ENCODE results near the gene CSE1L.
"Not testable (repeated sequence)": the region's sequence is repeated elsewhere in the genome, so short reads cannot be mapped to it uniquely, and the experiment has no call there.

The CSE1L gene

DNA sequence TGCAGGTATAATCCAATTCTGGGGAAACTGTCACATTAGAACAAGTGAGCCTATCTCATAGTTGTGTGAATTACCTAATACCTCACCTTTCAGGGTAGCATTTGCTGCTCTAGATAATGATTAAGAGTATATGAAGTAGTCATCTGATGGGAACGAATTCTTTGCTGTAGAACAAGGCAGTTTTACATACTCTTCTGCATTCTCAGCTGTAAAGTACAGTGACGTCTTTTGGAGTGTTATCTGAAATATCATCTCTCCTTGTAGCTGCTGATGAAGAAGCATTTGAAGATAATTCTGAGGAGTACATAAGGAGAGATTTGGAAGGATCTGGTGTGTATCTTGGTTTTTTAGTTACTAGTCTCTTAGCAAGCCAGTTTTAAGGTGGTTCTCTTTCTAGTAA lies 28.4 kb downstream of the CSE1L start:
- DNase-seq: no peak

DNA sequence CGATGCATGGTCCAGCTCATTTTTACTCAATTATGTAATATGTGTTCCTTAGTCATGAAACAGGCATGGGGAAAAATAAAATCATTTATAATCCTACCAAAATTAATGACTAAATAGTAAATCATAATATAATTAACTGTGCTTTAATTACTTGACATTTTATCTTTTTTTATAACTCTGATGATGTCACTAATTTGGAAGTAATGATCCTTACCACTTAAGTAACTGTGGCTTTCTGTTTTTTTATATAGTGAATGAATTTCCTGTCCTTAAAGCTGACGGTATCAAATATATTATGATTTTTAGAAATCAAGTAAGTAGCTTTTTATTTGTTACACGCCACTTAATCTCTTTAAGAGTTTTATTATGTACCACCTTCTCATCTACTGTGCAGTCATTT lies 32.2 kb downstream of the CSE1L start:
- DNase-seq: no peak

DNA sequence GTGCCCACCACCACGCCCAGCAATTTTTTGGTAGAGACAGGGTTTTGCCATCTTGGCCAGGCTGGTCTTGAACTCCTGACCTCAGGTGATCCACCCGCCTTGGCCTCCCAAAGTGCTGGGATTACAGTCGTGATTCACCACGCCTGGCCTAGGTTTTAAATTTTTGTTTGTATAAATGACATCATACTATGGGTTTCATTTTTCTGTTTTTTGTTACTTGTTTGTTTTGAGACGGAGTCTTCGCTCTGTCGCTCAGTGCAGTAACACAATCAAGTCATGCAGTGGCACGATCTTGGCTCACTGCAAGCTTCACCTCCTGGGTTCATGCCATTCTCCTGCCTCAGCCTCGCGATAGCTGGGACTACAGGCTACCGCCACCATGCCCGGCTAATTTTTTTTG lies 36.2 kb downstream of the CSE1L start:
- not testable (repeated sequence) for DNase-seq

DNA sequence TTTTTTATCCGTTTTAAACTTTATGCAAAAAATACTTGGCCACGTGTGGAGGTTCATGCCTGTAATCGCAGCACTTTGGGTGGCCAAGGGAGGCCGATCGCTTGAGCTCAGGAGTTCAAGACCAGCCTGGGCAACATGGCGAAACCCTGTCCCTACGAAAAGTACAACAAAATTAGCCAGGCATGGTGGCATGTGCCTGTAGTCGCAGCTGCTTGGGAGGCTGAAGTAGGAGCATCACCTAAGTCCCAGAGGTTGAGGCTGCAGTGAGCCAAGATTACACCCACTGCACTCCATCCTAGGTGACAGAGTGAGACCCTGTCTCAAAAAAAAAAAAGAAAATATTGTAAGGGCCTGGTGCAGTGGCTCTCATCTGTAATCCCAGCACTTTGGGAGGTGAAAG lies 45.0 kb downstream of the CSE1L start:
- no peak for DNase-seq

DNA sequence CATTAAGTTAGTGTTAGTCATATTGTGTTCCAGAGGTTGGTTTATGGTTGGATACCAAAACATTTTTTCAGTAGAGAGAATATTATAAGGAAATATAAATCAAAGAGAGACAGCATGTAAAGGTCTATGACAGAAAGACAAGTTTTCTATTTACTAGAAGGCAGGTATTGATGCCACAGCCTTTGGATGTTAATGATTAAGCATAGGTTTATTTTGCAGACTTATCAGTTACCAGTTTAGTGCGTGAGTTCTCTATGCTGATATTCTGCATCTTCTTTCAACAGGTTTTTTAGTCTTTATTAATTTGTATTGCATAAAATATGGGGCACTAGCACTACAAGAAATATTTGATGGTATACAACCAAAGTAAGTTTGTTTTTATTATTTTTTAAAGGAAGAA lies 45.6 kb downstream of the CSE1L start:
- DNase-seq: no peak

DNA sequence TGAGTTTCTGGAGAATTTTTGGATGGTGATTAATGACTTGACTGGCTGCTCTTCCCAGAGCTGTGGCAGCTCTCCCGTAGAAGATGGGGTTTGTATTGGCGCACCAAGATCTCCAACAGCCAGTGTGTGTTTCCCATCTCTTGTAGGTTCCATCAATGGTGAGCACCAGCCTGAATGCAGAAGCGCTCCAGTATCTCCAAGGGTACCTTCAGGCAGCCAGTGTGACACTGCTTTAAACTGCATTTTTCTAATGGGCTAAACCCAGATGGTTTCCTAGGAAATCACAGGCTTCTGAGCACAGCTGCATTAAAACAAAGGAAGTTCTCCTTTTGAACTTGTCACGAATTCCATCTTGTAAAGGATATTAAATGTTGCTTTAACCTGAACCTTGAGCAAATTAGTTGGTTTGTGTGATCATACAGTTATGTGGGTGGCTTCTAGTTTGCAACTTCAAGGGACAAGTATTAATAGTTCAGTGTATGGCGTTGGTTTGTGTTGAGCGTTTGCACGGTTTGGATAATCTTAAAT lies 50.2 kb downstream of the CSE1L start:
- no peak for DNase-seq

DNA sequence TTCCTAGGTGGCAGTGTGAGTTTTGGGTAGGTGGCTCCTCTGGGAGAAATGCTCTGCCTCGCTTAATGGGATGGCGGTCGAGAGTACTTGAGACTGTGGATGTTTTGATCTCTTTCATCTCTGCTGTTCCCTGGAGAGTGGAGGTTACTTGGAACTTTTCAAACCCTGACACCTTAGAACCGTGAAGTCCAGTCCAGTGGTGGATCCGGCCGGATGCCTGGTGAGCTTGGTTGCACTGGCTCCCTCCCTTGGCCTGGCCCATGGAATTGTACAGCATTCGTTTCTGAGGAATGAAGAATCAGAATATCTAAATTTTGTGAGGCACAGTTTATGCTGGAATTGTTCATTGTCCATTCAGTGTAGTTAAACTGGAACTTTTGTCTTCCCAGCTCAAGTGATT lies 51.0 kb downstream of the CSE1L start:
- no peak for DNase-seq

DNA sequence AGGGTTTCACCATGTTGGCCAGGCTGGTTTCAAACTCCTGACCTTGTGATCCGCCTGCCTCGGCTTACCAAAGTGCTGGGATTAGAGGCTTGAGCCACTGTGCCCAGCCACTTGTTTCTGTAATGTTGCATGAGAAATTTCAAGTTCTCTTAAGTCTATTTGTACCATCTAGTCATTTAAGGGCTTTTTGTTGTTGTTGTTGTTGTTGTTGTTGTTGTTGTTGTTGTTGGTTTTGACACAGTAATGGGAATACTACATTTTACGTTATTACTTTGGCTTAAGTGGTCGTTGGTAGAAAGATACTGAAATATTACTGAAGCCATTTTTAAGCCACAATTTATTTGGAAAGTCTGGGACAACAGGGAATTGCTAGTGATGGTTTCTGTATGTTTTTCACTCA lies 52.0 kb downstream of the CSE1L start:
- DNase-seq: no peak

DNA sequence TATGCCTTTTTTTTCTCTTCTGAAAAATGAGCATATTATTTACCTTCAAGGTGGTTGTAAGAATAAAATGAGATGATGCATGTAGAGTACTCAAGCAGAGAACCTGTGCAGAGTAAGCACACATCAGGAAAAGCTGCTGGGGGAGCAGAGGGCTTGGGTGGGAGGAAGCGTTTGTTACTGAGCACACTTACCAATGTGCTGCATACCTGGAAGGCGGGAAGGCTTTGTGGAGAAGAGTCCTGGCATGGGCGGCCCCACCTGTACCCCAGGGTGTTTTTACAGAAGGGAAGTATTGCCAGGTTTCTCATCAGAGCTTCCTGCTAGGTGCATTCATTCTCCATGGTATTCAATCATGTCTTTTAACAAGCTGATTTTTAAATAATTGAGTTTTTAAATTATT lies 52.9 kb downstream of the CSE1L start:
- no peak for DNase-seq

DNA sequence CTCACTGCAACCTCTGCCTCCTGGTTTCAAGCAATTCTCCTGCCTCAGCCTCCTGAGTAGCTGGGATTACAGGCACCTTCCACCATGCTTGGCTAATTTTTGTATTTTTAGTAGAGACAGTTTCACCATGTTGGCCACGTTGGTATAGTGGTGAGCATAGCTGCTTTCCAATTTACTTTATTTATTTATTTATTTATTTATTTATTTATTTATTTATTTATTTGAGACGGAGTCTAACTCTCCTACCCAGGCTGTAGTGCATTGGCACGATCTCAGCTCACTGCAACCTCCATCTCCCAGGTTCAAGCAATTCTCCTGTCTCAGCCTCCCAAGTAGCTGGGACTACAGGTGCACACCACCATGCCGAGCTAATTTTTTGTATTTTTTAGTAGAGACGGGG lies 54.2 kb downstream of the CSE1L start:
- not testable (repeated sequence) for DNase-seq

DNA sequence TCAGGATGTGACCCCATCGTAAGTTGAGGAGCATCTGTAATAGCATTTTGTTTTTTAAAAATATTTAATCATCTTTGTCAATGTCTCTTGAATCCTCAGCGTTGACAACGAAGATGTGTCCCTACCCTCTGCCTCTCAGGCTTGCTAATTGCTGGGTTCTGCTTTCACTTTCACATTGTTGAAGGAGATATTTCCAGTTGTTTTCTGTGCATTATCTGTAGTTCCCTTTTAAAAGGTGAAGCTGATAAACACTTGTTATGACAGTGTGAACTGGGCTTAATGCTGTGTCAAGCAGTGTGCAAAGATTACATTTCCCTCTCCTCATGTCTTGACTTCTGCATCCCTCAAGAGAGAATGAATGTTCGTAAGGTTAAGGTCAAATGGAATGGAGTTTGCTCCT lies 54.9 kb downstream of the CSE1L start:
- DNase-seq: no peak

DNA sequence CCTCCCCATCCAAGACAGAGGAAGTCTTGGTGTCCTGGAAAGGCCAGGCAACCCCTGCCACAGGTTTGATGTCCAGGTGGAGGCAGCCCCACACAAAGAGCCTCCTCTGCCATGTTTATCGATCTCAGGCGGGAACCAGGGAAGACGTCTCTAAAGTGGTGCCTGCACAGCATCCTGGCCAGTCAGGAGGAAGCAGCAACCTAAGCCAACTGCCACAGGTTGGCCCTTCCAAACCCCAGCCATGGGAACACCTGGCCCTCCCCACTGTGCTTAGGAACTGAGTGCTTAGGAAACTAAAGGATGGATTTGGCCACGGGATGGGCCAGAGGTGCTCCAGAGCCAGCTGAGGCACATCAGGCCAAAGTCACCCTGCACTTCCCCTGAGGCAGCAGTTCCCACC lies 56.9 kb downstream of the CSE1L start:
- no peak for DNase-seq

DNA sequence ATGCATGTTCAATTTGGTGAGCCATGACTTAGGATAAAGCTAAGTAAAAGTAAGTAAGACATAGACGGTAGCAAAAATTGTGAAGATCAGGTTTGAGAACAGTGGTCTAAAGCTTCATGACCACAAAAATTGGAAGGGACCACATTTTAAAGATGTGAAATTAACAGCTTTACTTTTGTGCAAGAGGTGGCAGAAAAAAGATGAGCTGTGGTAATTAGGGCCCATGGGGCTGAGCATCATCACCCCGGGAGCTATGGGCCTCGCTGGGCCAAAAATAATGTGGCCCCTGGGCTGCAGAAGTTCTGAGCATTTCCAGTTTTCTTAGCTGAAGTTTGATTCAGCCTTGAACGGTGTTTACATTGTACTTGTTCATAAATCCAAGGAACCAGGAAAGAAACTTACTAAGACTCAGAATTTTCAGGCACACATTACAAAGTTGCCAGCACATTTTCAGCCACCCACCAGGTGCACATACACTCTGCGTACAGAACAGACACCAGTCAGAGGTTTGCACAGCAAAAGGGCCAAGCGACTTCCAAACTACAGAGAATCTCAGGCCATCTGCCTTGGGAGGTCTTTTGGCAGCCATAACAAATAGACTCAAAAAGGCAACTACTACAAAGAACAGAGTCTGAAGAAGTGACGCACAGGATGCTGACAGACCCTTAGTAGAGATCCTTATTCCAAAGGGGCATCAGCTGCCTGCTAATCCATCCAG lies 57.7 kb downstream of the CSE1L start:
- DNase-seq: no peak

DNA sequence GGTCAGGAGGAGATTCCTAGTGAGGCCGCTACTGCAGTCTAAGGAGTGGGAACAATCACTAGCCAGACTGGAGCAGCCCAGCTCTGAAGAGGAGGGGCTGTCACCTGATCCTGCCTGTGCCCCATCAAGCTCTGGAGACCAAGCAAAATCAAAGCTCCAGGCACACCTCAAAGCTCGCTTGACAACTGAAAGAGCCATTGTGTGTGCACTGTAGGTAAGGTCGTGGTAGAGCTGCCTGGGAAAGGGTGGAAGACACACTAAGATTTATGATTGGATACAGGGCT lies 58.2 kb downstream of the CSE1L start:
- no peak for DNase-seq

DNA sequence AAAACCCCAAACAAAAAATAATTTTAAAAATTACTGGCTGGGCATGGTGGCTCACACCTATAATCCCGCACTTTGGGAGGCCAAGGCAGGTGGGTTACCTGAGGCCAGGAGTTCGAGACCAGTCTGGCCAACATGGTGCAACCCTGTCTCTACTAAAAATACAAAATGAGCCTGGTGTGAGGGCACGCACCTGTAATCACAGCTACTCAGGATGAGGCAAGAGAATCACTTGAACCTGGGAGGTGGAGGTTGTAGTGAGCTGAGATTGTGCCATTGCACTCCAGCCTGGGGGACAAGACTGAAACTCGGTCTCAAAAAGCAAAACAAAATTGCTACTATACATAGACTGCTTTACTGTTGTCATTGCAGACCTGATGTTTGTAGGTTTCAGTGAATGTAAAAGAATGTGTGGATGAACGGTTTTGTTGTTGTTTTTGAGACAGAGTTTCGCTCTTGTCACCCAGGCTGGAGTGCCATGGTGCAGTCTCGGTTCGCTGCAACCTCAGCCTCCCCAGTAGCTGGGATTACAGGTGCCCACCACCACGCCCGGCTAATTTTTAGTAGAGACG lies 59.0 kb downstream of the CSE1L start:
- not testable (repeated sequence) for DNase-seq

DNA sequence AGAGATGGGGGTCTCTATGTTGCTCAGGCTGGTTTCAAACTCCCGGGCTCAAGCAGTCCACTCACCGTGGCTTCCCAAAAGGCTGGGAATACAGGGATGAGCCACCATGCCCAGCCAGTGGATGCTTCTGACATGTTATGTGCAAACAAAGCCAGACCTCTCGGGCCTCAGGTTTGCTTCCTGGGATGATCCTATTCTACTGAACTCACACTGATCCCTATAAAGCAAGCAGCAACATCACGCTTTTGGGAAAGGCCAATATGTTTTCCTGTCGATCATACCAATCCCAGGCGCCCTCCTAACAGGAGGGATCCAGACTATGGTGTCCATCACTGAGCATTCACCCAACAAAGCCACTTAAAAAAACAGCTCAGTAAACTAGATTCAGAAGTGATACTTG lies 60.2 kb downstream of the CSE1L start:
- no peak for DNase-seq

DNA sequence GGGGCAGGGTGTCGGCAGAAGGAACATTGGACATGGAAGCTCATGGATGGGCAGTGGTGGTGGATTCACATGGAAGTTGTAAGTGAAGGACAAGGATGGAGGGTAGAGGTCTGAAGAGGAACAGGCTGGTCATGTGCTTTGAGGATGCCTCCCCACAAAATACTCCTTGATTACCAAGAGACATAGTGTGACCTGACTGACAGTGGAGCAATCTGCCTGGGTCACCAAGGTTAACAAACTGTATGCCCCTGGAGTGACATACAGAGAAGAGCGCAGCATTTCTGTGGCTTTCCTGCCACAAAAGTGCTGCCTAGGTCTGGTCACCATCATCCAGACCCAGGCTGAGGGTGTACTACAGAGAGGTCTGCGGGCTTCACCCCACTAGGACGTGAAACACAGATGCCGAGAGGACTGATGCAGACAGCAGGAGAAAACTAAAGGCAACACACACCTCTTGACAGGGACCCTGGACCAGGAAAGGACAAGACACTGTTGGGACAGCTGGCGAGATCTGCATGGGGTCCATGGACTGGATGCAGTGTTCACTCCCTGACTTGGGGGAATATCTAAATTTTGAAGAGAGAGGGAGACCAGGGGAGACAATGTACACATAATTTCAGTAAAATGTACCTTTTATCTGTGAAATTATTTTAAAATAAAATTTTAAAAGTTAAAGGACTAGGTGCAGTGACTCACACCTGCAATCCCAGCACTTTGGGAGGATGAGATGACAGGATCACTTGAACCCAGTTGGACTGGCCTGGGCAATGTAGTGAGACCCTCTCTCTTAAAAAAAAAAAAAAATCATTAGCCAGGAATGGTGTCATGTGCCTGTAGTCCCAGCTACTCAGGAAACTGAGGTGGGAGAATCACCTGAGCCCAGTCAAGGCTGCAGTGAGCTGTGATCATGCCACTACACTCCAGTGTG lies 64.9 kb downstream of the CSE1L start:
- no peak for DNase-seq

DNA sequence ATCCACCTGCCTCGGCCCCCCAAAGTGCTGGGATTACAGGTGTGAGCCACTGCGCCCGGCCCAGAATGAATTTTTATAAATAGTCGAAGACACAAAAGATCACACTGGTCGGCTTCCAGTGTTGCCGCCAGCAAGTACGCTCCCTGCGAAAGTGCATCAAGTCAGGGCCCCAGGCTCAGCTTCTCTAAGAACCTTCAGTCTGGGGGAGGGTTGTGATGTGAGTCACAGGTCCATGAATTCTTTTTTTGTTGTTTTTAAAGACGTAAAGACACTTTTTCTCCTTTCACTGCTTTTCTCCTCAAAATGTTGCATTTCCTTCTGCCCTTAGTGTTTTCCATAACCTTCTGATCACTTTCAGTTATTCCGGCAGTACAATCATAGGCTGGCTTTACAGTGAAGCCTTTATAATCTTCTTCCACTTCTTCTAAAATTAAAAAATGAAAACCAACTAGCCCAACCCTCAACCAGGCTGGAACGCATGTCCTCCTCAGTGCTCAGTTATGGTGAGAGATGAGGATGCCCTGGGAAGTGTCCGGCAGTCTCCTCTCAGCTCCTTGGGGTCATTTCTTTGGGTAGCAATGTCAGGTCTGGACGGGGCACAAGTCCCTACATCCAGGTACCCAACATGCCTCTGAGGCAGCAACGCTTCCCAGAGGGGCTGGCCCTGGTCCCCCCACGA lies 66.6 kb downstream of the CSE1L start:
- DNase-seq: no peak

DNA sequence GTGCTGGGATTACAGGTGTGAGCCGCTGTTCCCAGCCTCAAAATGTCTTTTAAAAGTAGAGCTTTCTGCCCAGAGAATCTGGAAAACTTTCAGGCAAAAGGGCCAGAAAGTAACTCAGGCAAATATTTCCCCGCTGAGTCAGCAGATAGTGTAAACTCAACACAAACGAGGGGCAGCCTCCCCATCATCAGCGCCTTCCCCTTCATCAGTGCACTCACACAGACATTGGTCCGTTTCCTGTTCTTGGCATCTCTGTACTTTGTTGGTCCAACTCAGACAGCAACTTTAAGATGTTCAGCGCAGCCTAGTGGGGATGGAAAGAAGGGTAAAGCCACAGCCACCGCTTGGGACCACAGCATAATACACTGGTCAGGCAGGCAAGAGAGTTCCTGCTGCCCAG lies 69.5 kb downstream of the CSE1L start:
- DNase-seq: no peak

DNA sequence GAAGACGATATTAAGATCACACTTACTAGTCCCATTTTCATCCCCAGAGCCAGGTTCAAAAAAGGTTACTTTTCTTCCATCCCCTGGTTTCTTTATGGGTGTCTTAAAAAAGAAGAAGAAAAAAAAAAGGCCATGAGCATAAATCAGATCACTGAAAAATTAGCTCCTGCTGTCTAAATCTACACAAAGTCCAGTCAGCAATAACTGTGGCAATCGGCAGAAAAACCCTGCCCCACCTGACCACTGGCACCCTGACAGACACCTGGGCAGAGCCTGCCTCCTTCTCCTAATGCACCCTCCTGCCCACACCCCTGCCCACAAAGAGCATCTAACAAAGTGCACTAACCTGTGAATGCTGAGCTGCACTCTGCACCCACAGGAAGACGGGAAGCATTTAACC lies 72.2 kb downstream of the CSE1L start:
- no peak for DNase-seq

DNA sequence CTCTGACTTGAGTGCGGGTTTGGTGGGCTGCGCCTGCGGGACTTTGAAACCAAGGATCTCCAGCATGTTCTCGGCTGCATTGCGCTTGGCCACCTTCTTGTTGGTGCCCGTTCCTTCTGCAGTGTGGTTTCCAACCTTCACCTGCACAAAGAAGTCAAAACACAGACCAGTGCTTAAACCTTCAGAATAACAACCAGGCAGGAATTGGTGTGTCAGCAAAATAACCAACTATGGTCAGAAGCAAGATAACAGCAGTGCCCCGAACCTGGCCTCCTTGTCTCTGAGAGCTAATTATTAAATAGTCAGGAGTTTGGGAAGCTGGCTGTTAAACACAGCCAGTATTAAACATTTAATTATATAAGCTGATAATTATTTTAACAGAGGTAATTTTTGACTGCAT lies 73.9 kb downstream of the CSE1L start:
- DNase-seq: no peak

DNA sequence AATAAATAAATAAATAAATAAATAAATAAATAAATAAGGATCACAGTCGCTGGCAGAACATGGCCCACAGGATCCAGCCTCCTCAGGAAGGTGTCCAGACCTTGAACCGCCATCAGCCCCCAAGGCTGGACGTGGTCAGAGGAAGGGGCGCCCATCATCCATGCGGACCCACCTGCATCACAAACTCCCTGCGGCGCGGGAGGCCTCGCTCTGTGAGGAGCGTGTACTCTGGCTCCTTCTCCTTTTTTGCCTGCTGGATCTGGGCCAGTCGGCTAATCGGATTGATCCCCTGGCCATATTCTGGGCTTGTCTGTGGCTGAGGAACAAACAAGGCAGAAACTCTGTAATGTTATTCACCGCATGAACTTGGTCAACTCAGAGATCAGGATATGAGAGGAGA lies 76.8 kb downstream of the CSE1L start:
- no peak for DNase-seq

DNA sequence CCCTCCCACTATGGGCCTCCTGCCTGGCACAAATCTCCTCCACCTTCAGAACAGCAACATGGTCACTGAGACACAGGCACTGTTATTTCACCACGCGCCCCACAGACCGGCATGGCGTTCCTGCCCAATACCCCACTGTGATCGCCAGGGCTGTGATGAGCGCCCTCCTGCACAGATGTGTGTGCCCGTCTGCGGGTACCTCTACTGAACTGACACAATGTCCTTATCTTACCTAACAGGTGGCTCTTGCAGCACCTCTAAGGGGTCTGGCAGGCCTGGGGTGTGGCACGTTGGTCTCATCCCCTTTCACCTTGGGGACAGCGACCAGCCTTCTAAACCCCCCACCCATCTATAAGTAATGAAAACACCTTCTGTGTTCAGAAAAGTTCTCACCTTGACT lies 77.9 kb downstream of the CSE1L start:
- DNase-seq: no peak

All from CD4-positive, alpha-beta T cell treated with Interleukin-15 for 1 hour (primary cell).